SK-N-SH (cell line): Measurements from ENCODE around the gene RAI2.

ENCODE experiments used
- CTCF ChIP-seq: fragments of 200-600 bp; sonication (generic); IDR thresholded peaks from 2 replicates; pipeline ENCODE4 v1.6.1; 2017; ENCODE audit warnings: antibody characterized with exemption, mild to moderate bottlenecking, moderate library complexity
- GABPA ChIP-seq: IDR thresholded peaks from 2 replicates; pipeline ENCODE4 v1.4.0; 2012; ENCODE audit warnings: low read depth, mild to moderate bottlenecking
- GATA2 ChIP-seq: sonication (generic); formaldehyde crosslinking; IDR thresholded peaks from 2 replicates; pipeline ENCODE4 v1.5.0; 2020; ENCODE audit warnings: mild to moderate bottlenecking, missing genetic modification reagents
- ZBTB33 ChIP-seq: IDR thresholded peaks from 2 replicates; pipeline ENCODE4 v1.4.0; 2012; ENCODE audit warnings: low read depth, borderline replicate concordance
- TF ChIP-seq, protein P1 (sequence below): IDR thresholded peaks from 2 replicates; pipeline ENCODE4 v1.6.1; 2012; ENCODE audit warnings: mild to moderate bottlenecking, low read depth, low read length, moderate library complexity
- TF ChIP-seq, protein P2 (sequence below): IDR thresholded peaks from 2 replicates; pipeline ENCODE4 v1.4.0; 2012; ENCODE audit warnings: low read depth, borderline replicate concordance

- TF ChIP-seq GABPA = no peak
- no peak for TF ChIP-seq CTCF
- no peak for TF ChIP-seq GATA2 (CRISPR knock-in tag)
- no peak for TF ChIP-seq ZBTB33
- TF ChIP-seq, protein P1, sequence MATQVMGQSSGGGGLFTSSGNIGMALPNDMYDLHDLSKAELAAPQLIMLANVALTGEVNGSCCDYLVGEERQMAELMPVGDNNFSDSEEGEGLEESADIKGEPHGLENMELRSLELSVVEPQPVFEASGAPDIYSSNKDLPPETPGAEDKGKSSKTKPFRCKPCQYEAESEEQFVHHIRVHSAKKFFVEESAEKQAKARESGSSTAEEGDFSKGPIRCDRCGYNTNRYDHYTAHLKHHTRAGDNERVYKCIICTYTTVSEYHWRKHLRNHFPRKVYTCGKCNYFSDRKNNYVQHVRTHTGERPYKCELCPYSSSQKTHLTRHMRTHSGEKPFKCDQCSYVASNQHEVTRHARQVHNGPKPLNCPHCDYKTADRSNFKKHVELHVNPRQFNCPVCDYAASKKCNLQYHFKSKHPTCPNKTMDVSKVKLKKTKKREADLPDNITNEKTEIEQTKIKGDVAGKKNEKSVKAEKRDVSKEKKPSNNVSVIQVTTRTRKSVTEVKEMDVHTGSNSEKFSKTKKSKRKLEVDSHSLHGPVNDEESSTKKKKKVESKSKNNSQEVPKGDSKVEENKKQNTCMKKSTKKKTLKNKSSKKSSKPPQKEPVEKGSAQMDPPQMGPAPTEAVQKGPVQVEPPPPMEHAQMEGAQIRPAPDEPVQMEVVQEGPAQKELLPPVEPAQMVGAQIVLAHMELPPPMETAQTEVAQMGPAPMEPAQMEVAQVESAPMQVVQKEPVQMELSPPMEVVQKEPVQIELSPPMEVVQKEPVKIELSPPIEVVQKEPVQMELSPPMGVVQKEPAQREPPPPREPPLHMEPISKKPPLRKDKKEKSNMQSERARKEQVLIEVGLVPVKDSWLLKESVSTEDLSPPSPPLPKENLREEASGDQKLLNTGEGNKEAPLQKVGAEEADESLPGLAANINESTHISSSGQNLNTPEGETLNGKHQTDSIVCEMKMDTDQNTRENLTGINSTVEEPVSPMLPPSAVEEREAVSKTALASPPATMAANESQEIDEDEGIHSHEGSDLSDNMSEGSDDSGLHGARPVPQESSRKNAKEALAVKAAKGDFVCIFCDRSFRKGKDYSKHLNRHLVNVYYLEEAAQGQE = no peak
- TF ChIP-seq, protein P2, sequence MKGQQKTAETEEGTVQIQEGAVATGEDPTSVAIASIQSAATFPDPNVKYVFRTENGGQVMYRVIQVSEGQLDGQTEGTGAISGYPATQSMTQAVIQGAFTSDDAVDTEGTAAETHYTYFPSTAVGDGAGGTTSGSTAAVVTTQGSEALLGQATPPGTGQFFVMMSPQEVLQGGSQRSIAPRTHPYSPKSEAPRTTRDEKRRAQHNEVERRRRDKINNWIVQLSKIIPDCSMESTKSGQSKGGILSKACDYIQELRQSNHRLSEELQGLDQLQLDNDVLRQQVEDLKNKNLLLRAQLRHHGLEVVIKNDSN = no peak
Measured at GRCh38 chrX:17768997-17769396, 92.1 kb downstream of the RAI2 start.
